CD14-positive monocyte (primary cell): Measurements from ENCODE around the gene MEF2B. TPM values are rescaled to one million over a fixed set of nuclear protein-coding genes. Genes with fewer than 3 reads are reported as not detected.

ENCODE experiments used
- DNase-seq, 3 donors: peaks; one replicate each; pipeline ENCODE4 v3.0.0-alpha.2; 2011 to 2022
- H2AFZ ChIP-seq: 2 replicates; pipeline ENCODE4 v1.6.0; 2012; ENCODE audit warnings: mild to moderate bottlenecking, low read depth, low read length, inconsistent platforms; ENCODE audit not compliant: insufficient read depth, poor library complexity, severe bottlenecking
- H3K27ac ChIP-seq, 2 donors: 1 replicate in 1 of 2; 2 replicates in 1 of 2; pipeline ENCODE4 v1.5.1; 2012 to 2013; ENCODE audit warnings: low read length in 2 of 2, control low read depth in 1 of 2, inconsistent platforms in 1 of 2, low read depth in 1 of 2, mild to moderate bottlenecking in 1 of 2
- H3K27me3 ChIP-seq, 2 donors: one replicate each; pipeline versions ENCODE4 v1.6.0 to v1.6.1; 2011 to 2013; ENCODE audit warnings: low read length in 2 of 2; ENCODE audit not compliant: control insufficient read depth in 2 of 2, insufficient read depth in 2 of 2
- H3K36me3 ChIP-seq, 2 donors: replicated peaks in 1 of 2; 1 replicate in 1 of 2; 2 replicates in 1 of 2; pipeline versions ENCODE4 v1.5.1 to v1.6.1; 2012 to 2013; ENCODE audit warnings: low read length in 2 of 2, control low read depth in 1 of 2, inconsistent platforms in 1 of 2, mild to moderate bottlenecking in 1 of 2; ENCODE audit not compliant: insufficient read depth in 2 of 2, control insufficient read depth in 1 of 2
- H3K4me1 ChIP-seq, 2 donors: 1 replicate in 1 of 2; 2 replicates in 1 of 2; pipeline versions ENCODE4 v1.5.1 to v1.6.1; 2012 to 2013; ENCODE audit warnings: low read length in 2 of 2, control low read depth in 1 of 2, inconsistent platforms in 1 of 2, mild to moderate bottlenecking in 1 of 2, moderate library complexity in 1 of 2; ENCODE audit not compliant: insufficient read depth in 2 of 2, control insufficient read depth in 1 of 2
- H3K4me2 ChIP-seq: replicated peaks from 2 replicates; pipeline ENCODE3; 2012; ENCODE audit warnings: low read length, moderate library complexity, mild to moderate bottlenecking; ENCODE audit not compliant: poor library complexity, severe bottlenecking; ENCODE audit errors: extremely low read depth
- H3K4me3 ChIP-seq, 3 experiments: fragments of 200-600 bp in 1 of 3; sonication (generic) in 1 of 3; replicated peaks in 1 of 3; 1 replicate in 2 of 3; 2 replicates in 1 of 3; pipeline ENCODE4 v1.5.1; 2011 to 2013; ENCODE audit warnings: low read length in 3 of 3, mild to moderate bottlenecking in 3 of 3, control low read depth in 2 of 3, low read depth in 2 of 3, inconsistent platforms in 1 of 3, moderate library complexity in 1 of 3
- H3K79me2 ChIP-seq: 2 replicates; pipeline ENCODE4 v1.6.0; 2012; ENCODE audit warnings: mild to moderate bottlenecking, control low read depth, inconsistent platforms, low read length, moderate library complexity; ENCODE audit not compliant: insufficient read depth
- H3K9ac ChIP-seq: 2 replicates; pipeline ENCODE4 v1.6.0; 2017; ENCODE audit warnings: low read length, mild to moderate bottlenecking; ENCODE audit not compliant: insufficient read depth, poor library complexity, severe bottlenecking
- H3K9me3 ChIP-seq, 2 donors: replicated peaks in 1 of 2; 1 replicate in 1 of 2; 2 replicates in 1 of 2; pipeline versions ENCODE4 v1.5.1 to v1.6.1; 2012 to 2013; ENCODE audit warnings: low read length in 2 of 2, control low read depth in 1 of 2; ENCODE audit not compliant: control insufficient read depth in 1 of 2, insufficient read depth in 1 of 2
- H4K20me1 ChIP-seq: 2 replicates; pipeline ENCODE4 v1.6.0; 2012; ENCODE audit warnings: mild to moderate bottlenecking, low read length, control low read depth, moderate library complexity; ENCODE audit not compliant: insufficient read depth
- H3K27ac Mint-ChIP-seq, 7 donors: one replicate each; pipeline ENCODE4 v1.8.0; 2020; ENCODE audit warnings: mild to moderate bottlenecking in 7 of 7, mixed read lengths in 7 of 7, moderate library complexity in 6 of 7, inconsistent platforms in 2 of 7
- H3K27me3 Mint-ChIP-seq, 3 donors: one replicate each; pipeline ENCODE4 v1.8.0; 2021 to 2022; ENCODE audit warnings: low read depth in 3 of 3, mild to moderate bottlenecking in 3 of 3, mixed read lengths in 3 of 3, moderate library complexity in 3 of 3, inconsistent platforms in 1 of 3
- H3K36me3 Mint-ChIP-seq, 2 donors: one replicate each; pipeline ENCODE4 v1.8.0; 2020; ENCODE audit warnings: mixed read lengths in 2 of 2, inconsistent platforms in 1 of 2, mild to moderate bottlenecking in 1 of 2
- H3K4me1 Mint-ChIP-seq: one replicate; pipeline ENCODE4 v1.8.0; 2020; ENCODE audit warnings: mild to moderate bottlenecking, mixed read lengths
- H3K4me3 Mint-ChIP-seq, 2 donors: one replicate each; pipeline ENCODE4 v1.8.0; 2020; ENCODE audit warnings: mild to moderate bottlenecking in 2 of 2, mixed read lengths in 2 of 2, moderate library complexity in 1 of 2
- H3K9me3 Mint-ChIP-seq, 7 donors: one replicate each; pipeline ENCODE4 v1.8.0; 2020 to 2022; ENCODE audit warnings: mixed read lengths in 7 of 7, mild to moderate bottlenecking in 6 of 7, moderate library complexity in 6 of 7, inconsistent platforms in 2 of 7
- CTCF ChIP-seq: fragments of 200-600 bp; IDR thresholded peaks from one replicate; pipeline ENCODE4 v1.8.0; 2022; ENCODE audit warnings: antibody characterized with exemption, mild to moderate bottlenecking
- WGBS: methylation state at CpG from one replicate; pipeline ENCODE4 v1.1.5; 2013; ENCODE audit warnings: missing lambda C conversion rate; ENCODE audit not compliant: insufficient coverage; 5-methylcytosine and 5-hydroxymethylcytosine counted together
- intact Hi-C, 2 donors: fragments of 100-400 bp; cut with micrococcal nuclease; formaldehyde crosslinking; loops; one replicate each; pipeline versions ENCODE4 v1.15.0 to v1.15.1; 2023
- polyA plus RNA-seq, 3 donors: library from polyadenylated mRNA; depleted of rRNA in 1 of 3; unstranded in 2 of 3; stranded (reverse) in 1 of 3; fragments of 300-500 nt in 2 of 3; fragments of >200 nt in 1 of 3; fragmentation: Illumina TruSeq in 2 of 3; gene quantifications; 1 replicate in 2 of 3; 2 replicates in 1 of 3; pipeline ENCODE4 v1.2.3, GENCODE V29; 2012 to 2021

MEF2B gene
- polyA plus RNA-seq, 3 donors = 0.15 to 1.8 (median 0.30) TPM

GRCh38 chr19:19192078-19192882 lies 22.2 kb upstream of the MEF2B start, which contains the start of the genes BORCS8 and RFXANK:
Gene BORCS8, minus strand, starts transcription at chr19:19192152. Its CDS starts 35 bp downstream, at chr19:19192117.
Gene RFXANK, plus strand, starts transcription at chr19:19192258. Its CDS starts 1,689 bp downstream, at chr19:19193947.
- H3K27me3 ChIP-seq = no peaks in the 10 kb centered on the region
- H3K4me2 ChIP-seq = peak within 1 kb of the TSS; percentile 90
- peak within 1 kb of the TSS; percentile 100 for H3K27ac ChIP-seq
- Mint-ChIP-seq H3K9me3 (peaks cover under 1 to 12% (median 7%) of the 10 kb centered on the region in 7 donors), H3K36me3 (peaks cover 23 to 41% of the 10 kb centered on the region in 2 donors), H3K27ac (peak within 1 kb of the TSS; percentile 96 to 99 (median 98)), H3K27me3 (peaks cover 0 to 1% (median 0%) of the 10 kb centered on the region in 3 donors), H3K4me1 (peaks cover 36% of the 10 kb centered on the region), H3K4me3 (peak within 1 kb of the TSS; percentile 92 to 96)
- peaks cover 0 to 15% of the 10 kb centered on the region in 2 donors for H3K9me3 ChIP-seq
- peak within 1 kb of the TSS; percentile 69 to 100 (median 85) for H3K4me3 ChIP-seq
- no peak for TF ChIP-seq CTCF
- peaks cover 51% of the 10 kb centered on the region for H3K79me2 ChIP-seq
- peak within 1 kb of the TSS; percentile 97 for H2AFZ ChIP-seq
- intact Hi-C loops = loop anchor here (1.0 to 10.0 kb wide), 3 partner anchors 11 to 133 kb away; partner anchors contain the start of genes MAU2 (in 2 of the 2), SUGP1 (in 2 of the 2) and NR2C2AP (in 1 of the 2)
- H4K20me1 ChIP-seq = peaks cover 19% of the 10 kb centered on the region
- DNase-seq = peak; percentile 97 to 99 (median 98)
- peaks cover 7 to 15% of the 10 kb centered on the region in 2 donors for H3K36me3 ChIP-seq
- H3K4me1 ChIP-seq = peaks cover 24 to 45% of the 10 kb centered on the region in 2 donors
- H3K9ac ChIP-seq = peak within 1 kb of the TSS; percentile 99
- WGBS = 0% methylated on average over 21 of the region's 53 CpGs

GRCh38 chr19:19191768-19192077 lies 21.7 kb upstream of the MEF2B start:
- H3K4me3 ChIP-seq = peak overlapping the region; percentile 69 to 100 (median 85)
- peaks cover 39% of the 10 kb centered on the region for H3K4me1 Mint-ChIP-seq
- peaks cover 21 to 41% of the 10 kb centered on the region in 2 donors for H3K36me3 Mint-ChIP-seq
- peaks cover 0 to 1% (median 0%) of the 10 kb centered on the region in 3 donors for H3K27me3 Mint-ChIP-seq
- peak overlapping the region; percentile 92 to 96 for H3K4me3 Mint-ChIP-seq
- peak overlapping the region; percentile 96 to 99 (median 98) for H3K27ac Mint-ChIP-seq
- peaks cover 3 to 21% of the 10 kb centered on the region in 2 donors for H3K9me3 ChIP-seq
- no peaks in the 10 kb centered on the region for H3K27me3 ChIP-seq
- H3K36me3 ChIP-seq = peaks cover 1 to 13% of the 10 kb centered on the region in 2 donors
- peaks cover 19% of the 10 kb centered on the region for H4K20me1 ChIP-seq
- peaks cover 27 to 51% of the 10 kb centered on the region in 2 donors for H3K4me1 ChIP-seq
- WGBS = 0% methylated on average over 11 of the region's 17 CpGs
- peak overlapping the region; percentile 97 for H2AFZ ChIP-seq
- intact Hi-C loops = loop anchor here (1.0 to 10.0 kb wide), 3 partner anchors 12 to 133 kb away; partner anchors contain the start of genes MAU2 (in 2 of the 2), SUGP1 (in 2 of the 2) and NR2C2AP (in 1 of the 2)
- H3K4me2 ChIP-seq = peak overlapping the region; percentile 90
- peak overlapping the region; percentile 100 for H3K27ac ChIP-seq
- TF ChIP-seq CTCF = no peak
- peaks cover 6 to 17% (median 13%) of the 10 kb centered on the region in 7 donors for H3K9me3 Mint-ChIP-seq
- peaks cover 51% of the 10 kb centered on the region for H3K79me2 ChIP-seq
- DNase-seq = no peak
- H3K9ac ChIP-seq = peak overlapping the region; percentile 99
